T-helper 2 cell treated with Interferon-gamma antibody and Interleukin-4, amounts not matched to agents 5 μg/mL and 100 μg/mL, for 36 hours (primary cell): ENCODE measurements around the gene DNAH17.

Source experiments
- DNase-seq: peaks from one replicate; pipeline ENCODE4 v3.0.0; 2021; ENCODE audit warnings: low spot score
- H3K27ac Mint-ChIP-seq: one replicate; pipeline ENCODE4 v1.8.0; 2021; ENCODE audit warnings: mild to moderate bottlenecking, mixed read lengths
- H3K27me3 Mint-ChIP-seq: one replicate; pipeline ENCODE4 v1.8.0; 2021; ENCODE audit warnings: low read depth, mixed read lengths
- H3K36me3 Mint-ChIP-seq: one replicate; pipeline ENCODE4 v1.8.0; 2021; ENCODE audit warnings: low read depth, mixed read lengths
- H3K4me1 Mint-ChIP-seq: one replicate; pipeline ENCODE4 v1.8.0; 2021; ENCODE audit warnings: low read depth, mixed read lengths
- H3K4me3 Mint-ChIP-seq: one replicate; pipeline ENCODE4 v1.8.0; 2022; ENCODE audit warnings: mild to moderate bottlenecking, moderate library complexity, mixed read lengths
- H3K9me3 Mint-ChIP-seq: one replicate; pipeline ENCODE4 v1.8.0; 2021; ENCODE audit warnings: mixed read lengths

DNAH17 gene

GRCh38 chr17:78575340-78575739 lies 1.9 kb downstream of the DNAH17 start:
- Mint-ChIP-seq H3K27ac (no peak overlapping the region), H3K4me1 (no peaks in the 10 kb centered on the region), H3K9me3 (no peaks in the 10 kb centered on the region), H3K4me3 (no peak overlapping the region), H3K36me3 (no peaks in the 10 kb centered on the region), H3K27me3 (peaks cover 6% of the 10 kb centered on the region)
- no peak for DNase-seq

- H3K9me3 Mint-ChIP-seq, result no peaks in the 10 kb centered on the region
- no peak overlapping the region for H3K4me3 Mint-ChIP-seq
- peaks cover under 1% of the 10 kb centered on the region for H3K27me3 Mint-ChIP-seq
- no peaks in the 10 kb centered on the region for H3K36me3 Mint-ChIP-seq
- H3K4me1 Mint-ChIP-seq, result no peaks in the 10 kb centered on the region
- no peak overlapping the region for H3K27ac Mint-ChIP-seq
- DNase-seq, result no peak
These were observed 3.2 kb downstream of the DNAH17 start for GRCh38 chr17:78573955-78574354.

GRCh38 chr17:78572239-78573205 lies 4.7 kb downstream of the DNAH17 start:
- no peak for DNase-seq
- H3K4me3 Mint-ChIP-seq, result no peak overlapping the region
- no peak overlapping the region for H3K27ac Mint-ChIP-seq
- no peaks in the 10 kb centered on the region for H3K36me3 Mint-ChIP-seq
- no peaks in the 10 kb centered on the region for H3K27me3 Mint-ChIP-seq
- no peaks in the 10 kb centered on the region for H3K9me3 Mint-ChIP-seq
- no peaks in the 10 kb centered on the region for H3K4me1 Mint-ChIP-seq

GRCh38 chr17:78571329-78571728 lies 5.9 kb downstream of the DNAH17 start:
- no peak for DNase-seq
- Mint-ChIP-seq H3K27ac (no peak overlapping the region), H3K4me1 (no peaks in the 10 kb centered on the region), H3K27me3 (no peaks in the 10 kb centered on the region), H3K36me3 (no peaks in the 10 kb centered on the region), H3K4me3 (no peak overlapping the region), H3K9me3 (no peaks in the 10 kb centered on the region)

- no peak for DNase-seq
- H3K36me3 Mint-ChIP-seq, result no peaks in the 10 kb centered on the region
- H3K9me3 Mint-ChIP-seq, result no peaks in the 10 kb centered on the region
- H3K4me3 Mint-ChIP-seq, result no peak overlapping the region
- H3K27me3 Mint-ChIP-seq, result peaks cover 1% of the 10 kb centered on the region
- no peaks in the 10 kb centered on the region for H3K4me1 Mint-ChIP-seq
- no peak overlapping the region for H3K27ac Mint-ChIP-seq
These were observed 8.6 kb downstream of the DNAH17 start for GRCh38 chr17:78568494-78569115.

GRCh38 chr17:78567991-78568390 lies 9.2 kb downstream of the DNAH17 start:
- H3K27me3 Mint-ChIP-seq, result peaks cover 7% of the 10 kb centered on the region
- no peaks in the 10 kb centered on the region for H3K4me1 Mint-ChIP-seq
- H3K9me3 Mint-ChIP-seq, result no peaks in the 10 kb centered on the region
- H3K4me3 Mint-ChIP-seq, result no peak overlapping the region
- H3K27ac Mint-ChIP-seq, result no peak overlapping the region
- no peak for DNase-seq
- H3K36me3 Mint-ChIP-seq, result no peaks in the 10 kb centered on the region

GRCh38 chr17:78566947-78567346 lies 10.2 kb downstream of the DNAH17 start:
- no peaks in the 10 kb centered on the region for H3K4me1 Mint-ChIP-seq
- no peaks in the 10 kb centered on the region for H3K9me3 Mint-ChIP-seq
- H3K36me3 Mint-ChIP-seq, result no peaks in the 10 kb centered on the region
- DNase-seq, result no peak
- no peak overlapping the region for H3K27ac Mint-ChIP-seq
- H3K27me3 Mint-ChIP-seq, result peaks cover 7% of the 10 kb centered on the region
- no peak overlapping the region for H3K4me3 Mint-ChIP-seq

GRCh38 chr17:78563189-78564145 lies 13.7 kb downstream of the DNAH17 start:
- H3K27ac Mint-ChIP-seq, result no peak overlapping the region
- no peak for DNase-seq
- H3K4me3 Mint-ChIP-seq, result no peak overlapping the region
- no peaks in the 10 kb centered on the region for H3K9me3 Mint-ChIP-seq
- no peaks in the 10 kb centered on the region for H3K36me3 Mint-ChIP-seq
- no peaks in the 10 kb centered on the region for H3K4me1 Mint-ChIP-seq
- peaks cover 7% of the 10 kb centered on the region for H3K27me3 Mint-ChIP-seq

GRCh38 chr17:78562734-78563133 lies 14.5 kb downstream of the DNAH17 start:
- no peaks in the 10 kb centered on the region for H3K4me1 Mint-ChIP-seq
- no peak overlapping the region for H3K4me3 Mint-ChIP-seq
- no peak for DNase-seq
- H3K9me3 Mint-ChIP-seq, result no peaks in the 10 kb centered on the region
- H3K36me3 Mint-ChIP-seq, result no peaks in the 10 kb centered on the region
- H3K27me3 Mint-ChIP-seq, result peaks cover 7% of the 10 kb centered on the region
- no peak overlapping the region for H3K27ac Mint-ChIP-seq

GRCh38 chr17:78561166-78561565 lies 16.0 kb downstream of the DNAH17 start:
- DNase-seq, result no peak
- Mint-ChIP-seq H3K36me3 (no peaks in the 10 kb centered on the region), H3K27me3 (peaks cover 7% of the 10 kb centered on the region), H3K9me3 (no peaks in the 10 kb centered on the region), H3K4me1 (no peaks in the 10 kb centered on the region), H3K4me3 (no peak overlapping the region), H3K27ac (no peak overlapping the region)

GRCh38 chr17:78560731-78561130 lies 16.5 kb downstream of the DNAH17 start:
- H3K9me3 Mint-ChIP-seq, result no peaks in the 10 kb centered on the region
- no peak overlapping the region for H3K4me3 Mint-ChIP-seq
- peaks cover 7% of the 10 kb centered on the region for H3K27me3 Mint-ChIP-seq
- H3K36me3 Mint-ChIP-seq, result no peaks in the 10 kb centered on the region
- no peak overlapping the region for H3K27ac Mint-ChIP-seq
- no peak for DNase-seq
- no peaks in the 10 kb centered on the region for H3K4me1 Mint-ChIP-seq

GRCh38 chr17:78559749-78560368 lies 17.3 kb downstream of the DNAH17 start:
- H3K4me1 Mint-ChIP-seq, result no peaks in the 10 kb centered on the region
- H3K36me3 Mint-ChIP-seq, result no peaks in the 10 kb centered on the region
- peaks cover 7% of the 10 kb centered on the region for H3K27me3 Mint-ChIP-seq
- no peak overlapping the region for H3K4me3 Mint-ChIP-seq
- no peak overlapping the region for H3K27ac Mint-ChIP-seq
- no peak for DNase-seq
- H3K9me3 Mint-ChIP-seq, result no peaks in the 10 kb centered on the region

GRCh38 chr17:78558989-78559388 lies 18.2 kb downstream of the DNAH17 start:
- Mint-ChIP-seq H3K4me1 (no peaks in the 10 kb centered on the region), H3K36me3 (no peaks in the 10 kb centered on the region), H3K27ac (no peak overlapping the region), H3K9me3 (no peaks in the 10 kb centered on the region), H3K27me3 (peaks cover 7% of the 10 kb centered on the region), H3K4me3 (no peak overlapping the region)
- no peak for DNase-seq
